Stimulated activated naive CD8-positive, alpha-beta T cell treated with anti-CD3 and anti-CD28 coated beads, Interleukin-15, Interleukin-2, amounts not matched to agents 100 ng/mL and 50 ng/mL, for 24 hours (primary cell): ENCODE results near the gene ZMIZ1.

Experiments
- H3K27ac Mint-ChIP-seq: one replicate; pipeline ENCODE4 v1.8.0; 2021; ENCODE audit warnings: mild to moderate bottlenecking, mixed read lengths
- H3K27me3 Mint-ChIP-seq: one replicate; pipeline ENCODE4 v1.8.0; 2021; ENCODE audit warnings: mixed read lengths
- H3K36me3 Mint-ChIP-seq: one replicate; pipeline ENCODE4 v1.8.0; 2021; ENCODE audit warnings: low read depth, mixed read lengths
- H3K4me1 Mint-ChIP-seq: one replicate; pipeline ENCODE4 v1.8.0; 2021; ENCODE audit warnings: low read depth, mixed read lengths
- H3K4me3 Mint-ChIP-seq: one replicate; pipeline ENCODE4 v1.8.0; 2021; ENCODE audit warnings: mild to moderate bottlenecking, mixed read lengths
- H3K9me3 Mint-ChIP-seq: one replicate; pipeline ENCODE4 v1.8.0; 2021; ENCODE audit warnings: mixed read lengths

ZMIZ1 gene

DNA sequence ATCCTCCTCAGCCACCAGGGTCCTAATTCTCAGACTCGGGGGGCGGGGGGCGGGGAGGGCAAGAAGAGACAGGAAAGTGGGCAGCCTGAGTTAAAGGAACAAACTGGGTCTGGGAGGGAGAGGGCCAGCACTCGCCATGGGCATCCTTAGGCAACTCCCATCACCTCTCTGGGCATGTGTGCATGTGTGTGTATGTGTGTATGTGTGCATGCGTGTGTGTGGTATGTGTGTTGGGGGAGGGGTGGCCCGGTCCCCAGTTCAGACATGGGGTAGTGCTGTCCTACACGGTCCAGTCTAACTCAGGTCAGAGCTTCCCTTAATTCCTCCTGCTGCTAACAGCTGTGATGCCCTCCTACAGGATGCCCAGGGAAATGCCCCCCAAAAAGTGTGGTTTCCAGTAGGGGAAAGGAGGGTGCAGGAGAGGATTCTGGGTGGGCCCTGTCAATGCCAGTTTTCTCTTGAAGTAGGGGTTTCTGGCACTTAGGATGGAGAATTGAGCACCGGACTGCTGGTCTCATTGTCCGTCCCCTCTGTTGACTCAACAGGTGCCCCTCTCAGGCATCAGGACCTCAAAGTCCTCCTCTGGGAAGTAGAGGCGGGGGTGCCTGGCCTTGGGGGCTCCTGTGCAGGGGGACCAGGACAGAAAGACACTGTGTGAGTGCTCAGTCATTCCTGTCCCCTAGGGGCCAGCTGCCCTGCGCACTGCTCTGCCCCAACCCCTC, 15.1 kb upstream of the ZMIZ1 start:
- H3K9me3 Mint-ChIP-seq, result no peaks in the 10 kb centered on the region
- H3K4me1 Mint-ChIP-seq, result peaks cover 35% of the 10 kb centered on the region
- no peak overlapping the region for H3K4me3 Mint-ChIP-seq
- H3K27me3 Mint-ChIP-seq, result no peaks in the 10 kb centered on the region
- no peaks in the 10 kb centered on the region for H3K36me3 Mint-ChIP-seq
- no peak overlapping the region for H3K27ac Mint-ChIP-seq

DNA sequence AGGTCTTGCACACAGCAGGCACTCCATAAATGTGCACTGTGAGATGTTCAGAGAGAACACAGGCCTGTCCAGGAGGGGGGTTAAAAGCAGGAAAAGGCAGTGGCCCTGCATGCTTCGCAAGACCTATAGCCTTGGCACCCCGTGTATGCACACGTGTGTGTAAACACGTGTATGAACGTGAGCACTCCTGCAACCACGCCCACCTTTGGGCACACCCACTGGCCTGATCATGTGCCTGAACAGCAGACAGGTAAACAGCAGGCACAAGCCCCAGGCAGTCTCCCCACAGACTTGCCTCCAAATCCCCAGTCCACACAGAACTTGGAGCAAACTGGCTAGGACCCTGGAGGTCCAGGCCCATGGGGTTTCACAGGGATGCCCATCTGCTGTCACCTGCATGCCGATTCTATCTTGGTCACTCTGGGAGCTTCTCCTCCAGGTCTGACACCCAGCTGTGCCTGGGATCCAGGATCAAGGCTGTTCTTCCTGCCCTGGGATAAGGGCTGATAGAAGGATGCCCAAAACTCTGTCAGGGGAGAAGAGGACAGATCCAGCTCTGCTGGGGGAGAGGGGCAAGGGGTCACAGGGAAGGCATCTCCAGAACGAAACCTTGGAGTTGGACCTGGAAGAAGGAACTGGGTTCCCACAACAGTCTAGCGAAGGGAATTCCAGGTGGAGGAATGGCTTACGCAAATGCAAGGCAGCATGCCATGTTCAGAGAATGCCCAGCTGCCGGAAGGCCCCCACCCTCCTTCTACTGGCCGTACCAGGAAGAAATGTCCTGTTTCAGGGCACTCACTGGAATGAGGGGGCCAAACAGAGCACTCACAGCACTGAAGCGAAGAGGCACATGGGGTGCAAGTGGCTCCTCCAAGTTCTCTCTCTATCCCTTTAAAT, 14.3 kb upstream of the ZMIZ1 start:
- H3K9me3 Mint-ChIP-seq, result no peaks in the 10 kb centered on the region
- H3K4me3 Mint-ChIP-seq, result no peak overlapping the region

DNA sequence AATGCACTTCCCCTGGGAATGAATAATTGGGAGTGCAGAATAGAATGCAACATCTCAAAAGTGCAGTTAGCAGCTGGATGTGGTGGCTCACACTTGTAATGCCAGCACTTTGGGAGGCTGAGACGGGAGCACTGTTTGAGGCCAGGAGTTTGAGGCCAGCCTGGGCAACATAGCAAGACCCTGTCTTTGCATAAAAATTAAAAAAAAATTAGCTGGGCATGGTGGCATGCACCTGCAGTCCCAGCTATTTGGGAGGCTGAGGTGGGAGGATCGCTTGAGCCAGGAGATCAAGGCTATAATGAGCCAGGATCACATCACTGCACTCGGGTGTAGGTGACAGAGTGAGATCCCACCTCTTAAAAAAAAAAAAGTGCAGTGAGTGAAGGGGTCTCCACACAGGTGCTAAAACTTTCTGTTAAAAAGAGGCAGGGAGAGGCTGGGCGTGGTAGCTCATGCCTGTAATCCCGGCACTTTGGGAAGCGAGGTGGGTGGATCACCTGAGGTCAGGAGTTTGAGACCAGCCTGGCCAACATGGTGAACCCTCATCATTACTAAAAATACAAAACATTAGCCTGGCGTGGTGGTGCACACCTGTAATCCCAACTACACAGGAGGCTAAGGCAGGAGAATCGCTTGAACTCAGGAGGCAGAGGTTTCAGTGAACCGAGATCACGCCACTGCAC, 13.5 kb upstream of the ZMIZ1 start:
- Mint-ChIP-seq H3K9me3 (no peaks in the 10 kb centered on the region), H3K27ac (no peak overlapping the region), H3K27me3 (no peaks in the 10 kb centered on the region), H3K4me3 (no peak overlapping the region), H3K4me1 (peaks cover 19% of the 10 kb centered on the region), H3K36me3 (no peaks in the 10 kb centered on the region)

More for the DNA sequence above, 14.3 kb upstream of the ZMIZ1 start:
- Mint-ChIP-seq H3K27me3 (no peaks in the 10 kb centered on the region), H3K27ac (no peak overlapping the region), H3K4me1 (peaks cover 27% of the 10 kb centered on the region), H3K36me3 (no peaks in the 10 kb centered on the region)

DNA sequence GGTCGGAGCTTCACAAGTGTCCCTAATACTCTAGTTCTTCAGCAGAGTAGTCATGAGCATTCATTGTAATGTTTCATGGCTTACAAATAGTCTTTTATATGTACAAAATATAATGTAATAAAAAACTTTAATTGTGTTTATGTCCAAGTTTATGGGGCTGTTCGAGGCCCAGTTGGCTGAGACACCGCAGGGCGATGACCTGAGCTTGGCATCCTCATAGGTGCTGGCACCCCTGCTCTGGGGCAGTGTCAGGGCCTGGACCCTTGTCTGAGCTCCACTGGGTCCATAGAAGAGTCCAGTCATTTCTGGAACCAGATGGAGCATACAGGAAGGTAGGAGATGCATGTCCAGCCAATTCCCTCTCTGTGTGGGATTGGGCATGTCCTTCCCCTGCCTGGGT, 12.9 kb upstream of the ZMIZ1 start:
- Mint-ChIP-seq H3K27me3 (no peaks in the 10 kb centered on the region), H3K36me3 (no peaks in the 10 kb centered on the region), H3K4me3 (no peak overlapping the region), H3K27ac (no peak overlapping the region), H3K9me3 (no peaks in the 10 kb centered on the region), H3K4me1 (peaks cover 14% of the 10 kb centered on the region)

DNA sequence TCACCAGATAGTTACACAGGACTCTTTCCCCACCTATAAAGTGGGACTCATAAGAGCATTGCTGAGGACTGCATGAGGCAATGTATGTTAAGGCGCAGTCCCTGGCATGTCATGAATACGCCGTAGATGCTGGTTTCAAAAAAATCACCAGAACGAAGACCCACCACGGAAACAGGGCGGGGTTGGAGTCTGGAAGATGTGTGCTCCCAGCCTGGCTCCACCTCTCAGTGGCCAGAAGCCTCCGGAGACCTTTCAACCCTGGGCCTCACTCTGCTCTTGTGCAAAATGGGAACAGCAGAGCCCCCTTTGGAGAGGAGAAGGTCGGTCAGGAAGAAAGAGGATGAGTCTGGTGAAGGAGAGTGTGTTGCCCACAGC, 12.4 kb upstream of the ZMIZ1 start:
- H3K27ac Mint-ChIP-seq, result no peak overlapping the region
- peaks cover 12% of the 10 kb centered on the region for H3K4me1 Mint-ChIP-seq
- no peaks in the 10 kb centered on the region for H3K9me3 Mint-ChIP-seq
- H3K27me3 Mint-ChIP-seq, result no peaks in the 10 kb centered on the region
- H3K4me3 Mint-ChIP-seq, result no peak overlapping the region
- H3K36me3 Mint-ChIP-seq, result no peaks in the 10 kb centered on the region

DNA sequence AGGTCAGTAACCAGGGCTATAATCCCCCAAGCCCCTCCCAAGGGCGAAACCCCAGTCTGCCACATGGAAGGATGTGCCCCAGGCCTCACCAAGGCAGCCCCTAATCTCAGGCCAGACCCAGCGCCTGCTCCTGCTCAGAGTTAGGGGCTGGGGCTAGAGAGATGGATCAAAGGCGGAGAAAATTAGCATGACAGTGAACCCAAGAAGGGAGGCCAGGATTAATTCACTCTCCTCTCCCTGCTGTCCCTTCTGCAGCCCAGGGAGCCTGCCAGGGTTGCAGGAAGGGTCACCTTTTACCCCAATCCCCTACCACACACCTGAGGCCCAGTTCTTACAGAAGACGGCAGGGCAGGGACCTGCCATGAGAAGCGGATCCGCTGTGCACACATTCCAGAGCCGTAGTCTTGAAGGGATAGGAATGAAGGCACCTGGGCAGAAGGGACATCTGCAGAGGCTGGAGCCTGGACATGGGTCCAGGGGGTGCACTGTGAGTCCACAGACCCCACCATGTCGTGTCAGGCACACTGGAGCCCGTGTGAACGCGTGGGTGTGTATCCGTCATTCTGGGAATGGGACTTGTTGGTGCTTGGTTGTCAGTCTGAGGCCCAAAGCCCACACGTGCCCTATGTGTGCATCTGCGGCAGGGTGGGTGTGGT, 11.9 kb upstream of the ZMIZ1 start:
- Mint-ChIP-seq H3K27ac (no peak overlapping the region), H3K4me1 (peaks cover 6% of the 10 kb centered on the region), H3K4me3 (no peak overlapping the region), H3K27me3 (no peaks in the 10 kb centered on the region), H3K9me3 (no peaks in the 10 kb centered on the region), H3K36me3 (no peaks in the 10 kb centered on the region)

- H3K4me1 Mint-ChIP-seq, result peaks cover 2% of the 10 kb centered on the region
- no peaks in the 10 kb centered on the region for H3K27me3 Mint-ChIP-seq
- no peak overlapping the region for H3K4me3 Mint-ChIP-seq
- H3K36me3 Mint-ChIP-seq, result no peaks in the 10 kb centered on the region
- no peaks in the 10 kb centered on the region for H3K9me3 Mint-ChIP-seq
- no peak overlapping the region for H3K27ac Mint-ChIP-seq
Observed at GRCh38 chr10:79057481-79058275, 11.1 kb upstream of the ZMIZ1 start.

DNA sequence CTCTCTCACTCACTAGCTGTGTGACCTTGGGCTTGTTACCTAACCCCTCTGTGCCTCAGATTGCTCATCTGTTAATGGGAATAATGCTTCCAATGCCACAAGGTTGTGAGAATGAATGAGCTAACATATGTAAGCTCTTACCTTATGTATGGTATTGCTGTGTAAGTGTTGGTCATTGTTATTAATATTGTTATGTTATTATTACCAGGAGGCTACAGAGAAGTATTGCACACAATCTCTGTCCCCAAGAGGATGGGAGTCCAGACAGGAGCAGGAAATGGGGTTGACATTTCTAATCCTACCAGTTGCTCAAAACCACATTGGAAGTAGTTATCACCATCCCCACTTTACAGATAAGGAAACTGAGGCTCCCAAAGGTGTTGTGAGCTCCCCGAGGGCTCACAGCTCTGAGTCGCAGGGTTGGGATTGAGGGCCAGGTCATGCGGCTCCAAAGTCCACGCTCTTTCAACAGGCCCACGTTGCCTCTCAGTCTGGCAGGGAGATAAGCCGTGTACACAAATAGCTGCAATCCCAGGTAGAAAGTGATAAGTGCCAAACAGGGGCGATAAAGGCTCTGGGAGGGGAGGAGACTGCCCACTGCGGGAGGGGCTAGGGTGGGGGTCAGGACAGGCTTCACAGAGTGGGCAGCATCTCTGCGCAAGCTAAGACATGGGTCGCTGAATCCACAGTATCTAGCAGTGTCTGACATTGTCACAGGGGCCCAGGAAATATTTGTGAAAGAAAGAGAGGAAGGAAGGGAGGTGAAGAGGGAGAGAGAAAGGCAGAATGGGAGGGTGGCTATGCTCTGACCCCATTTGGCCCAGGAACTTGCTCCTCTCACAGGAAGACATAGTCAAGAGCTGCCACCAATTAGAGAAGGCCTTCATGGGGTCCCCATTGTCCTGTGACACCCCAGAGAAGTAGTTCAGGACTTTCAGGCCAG, 9.6 kb upstream of the ZMIZ1 start:
- Mint-ChIP-seq H3K4me1 (peaks cover 13% of the 10 kb centered on the region), H3K27ac (no peak overlapping the region), H3K27me3 (no peaks in the 10 kb centered on the region), H3K9me3 (no peaks in the 10 kb centered on the region), H3K36me3 (no peaks in the 10 kb centered on the region), H3K4me3 (no peak overlapping the region)

DNA sequence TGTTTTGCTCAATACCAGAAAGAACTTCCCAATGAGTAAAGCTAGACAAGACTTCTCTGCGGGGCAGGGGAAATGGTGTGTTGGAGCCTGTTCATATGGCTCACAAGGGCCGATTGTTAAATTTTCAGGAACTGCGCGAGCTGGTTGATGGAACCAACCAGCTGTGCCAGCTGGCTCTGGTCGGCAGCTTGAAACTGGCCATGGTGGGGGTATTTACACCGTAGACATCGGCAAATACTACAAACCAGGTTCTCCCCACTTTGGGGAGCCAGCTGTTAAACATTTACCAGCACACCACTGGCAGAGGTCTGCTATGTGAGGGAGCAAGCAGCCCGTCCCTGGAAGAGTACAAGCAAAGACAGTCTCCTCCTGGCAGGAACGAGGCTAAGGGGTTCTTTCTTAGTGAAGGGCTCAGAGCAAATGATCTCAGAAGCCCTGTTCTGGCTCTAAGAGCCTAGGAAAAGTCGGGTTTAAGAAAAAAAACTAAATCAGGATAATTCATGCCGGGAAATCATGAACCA, 8.8 kb upstream of the ZMIZ1 start:
- H3K9me3 Mint-ChIP-seq, result no peaks in the 10 kb centered on the region
- no peaks in the 10 kb centered on the region for H3K27me3 Mint-ChIP-seq
- no peak overlapping the region for H3K4me3 Mint-ChIP-seq
- H3K4me1 Mint-ChIP-seq, result peaks cover 18% of the 10 kb centered on the region
- H3K27ac Mint-ChIP-seq, result no peak overlapping the region
- no peaks in the 10 kb centered on the region for H3K36me3 Mint-ChIP-seq

GRCh38 chr10:79060641-79061255, 8.0 kb upstream of the ZMIZ1 start:
- H3K27ac Mint-ChIP-seq, result no peak overlapping the region
- peaks cover 23% of the 10 kb centered on the region for H3K4me1 Mint-ChIP-seq
- H3K4me3 Mint-ChIP-seq, result no peak overlapping the region
- H3K36me3 Mint-ChIP-seq, result no peaks in the 10 kb centered on the region
- H3K9me3 Mint-ChIP-seq, result no peaks in the 10 kb centered on the region
- no peaks in the 10 kb centered on the region for H3K27me3 Mint-ChIP-seq

DNA sequence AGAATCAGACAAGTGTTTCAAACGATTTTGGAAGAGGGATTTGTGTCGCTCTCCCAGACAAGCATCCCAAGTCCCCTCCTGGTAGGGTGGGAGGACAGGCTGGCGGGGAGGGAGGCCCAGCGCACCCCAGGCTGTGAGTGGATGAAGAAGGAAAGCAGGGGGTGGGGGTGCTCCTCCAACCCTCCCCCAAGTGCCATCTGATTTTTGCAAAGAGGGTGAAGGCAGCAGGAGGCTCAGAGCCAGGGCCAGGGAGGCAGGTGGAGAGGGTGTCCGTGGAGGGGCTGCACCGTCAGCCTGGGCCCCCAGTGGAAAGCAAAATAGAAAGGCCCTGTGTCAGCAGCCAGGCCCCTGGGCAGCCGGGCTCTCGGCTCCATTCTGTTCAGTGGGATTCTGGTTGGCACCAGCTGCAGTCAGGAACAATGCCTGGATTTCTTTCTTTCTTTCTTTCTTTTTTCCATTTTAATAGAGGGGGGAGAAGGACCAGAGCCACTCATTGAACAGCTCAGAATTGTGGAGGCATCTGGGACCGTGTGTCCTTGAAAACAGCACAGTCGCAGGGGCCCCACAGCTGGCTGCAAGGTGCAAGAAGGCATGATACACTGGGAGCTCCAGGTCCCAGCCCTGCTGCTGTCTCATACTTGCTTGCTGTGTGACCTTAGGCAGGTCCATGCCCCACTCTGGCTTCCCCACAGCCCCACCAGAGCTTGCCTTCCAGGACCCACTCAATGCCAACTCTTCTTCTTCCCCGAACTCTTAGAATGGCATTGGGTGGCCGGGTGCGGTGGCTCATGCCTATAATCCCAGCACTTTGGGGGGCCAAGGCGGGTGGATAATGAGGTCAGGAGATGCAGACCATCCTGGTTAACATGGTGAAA, 7.1 kb upstream of the ZMIZ1 start:
- Mint-ChIP-seq H3K36me3 (no peaks in the 10 kb centered on the region), H3K9me3 (no peaks in the 10 kb centered on the region), H3K4me1 (peaks cover 23% of the 10 kb centered on the region), H3K4me3 (no peak overlapping the region), H3K27me3 (no peaks in the 10 kb centered on the region), H3K27ac (no peak overlapping the region)

DNA sequence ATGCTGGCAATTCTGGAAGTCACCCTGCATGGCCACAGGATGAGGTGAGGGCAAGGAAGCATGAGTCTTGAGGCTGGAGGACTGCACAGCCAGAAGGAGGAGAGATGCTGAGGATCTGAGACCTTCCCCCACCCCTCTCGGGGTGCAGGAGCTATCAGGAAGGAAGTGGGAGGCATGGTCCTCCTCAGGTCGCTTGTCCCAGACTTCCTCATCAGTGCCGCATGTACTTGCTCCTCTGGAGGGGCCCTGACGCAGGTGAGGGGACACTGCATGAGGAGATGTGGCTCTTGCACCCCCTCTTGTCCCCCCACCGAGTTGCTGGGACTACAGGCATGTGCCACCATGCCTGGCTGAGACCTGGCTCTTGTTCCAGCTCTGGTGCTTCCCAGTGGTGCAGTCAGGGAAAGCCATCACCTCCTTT, 5.7 kb upstream of the ZMIZ1 start:
- no peaks in the 10 kb centered on the region for H3K9me3 Mint-ChIP-seq
- H3K36me3 Mint-ChIP-seq, result no peaks in the 10 kb centered on the region
- no peaks in the 10 kb centered on the region for H3K27me3 Mint-ChIP-seq
- no peak overlapping the region for H3K4me3 Mint-ChIP-seq
- no peak overlapping the region for H3K27ac Mint-ChIP-seq
- H3K4me1 Mint-ChIP-seq, result peaks cover 31% of the 10 kb centered on the region
